Parathyroid adenoma (tissue), 2 donors: Measurements from ENCODE around the gene TTC28.

Source experiments
- H2AFZ ChIP-seq: fragments of 300-600 bp; sonication (generic); one replicate; pipeline ENCODE4 v1.7.0; 2017; ENCODE audit warnings: antibody characterized with exemption, mild to moderate bottlenecking
- H3K27ac ChIP-seq: fragments of 300-600 bp; sonication (generic); one replicate; pipeline ENCODE4 v1.7.0; 2017
- H3K27me3 ChIP-seq: fragments of 300-600 bp; sonication (generic); one replicate; pipeline ENCODE4 v1.7.0; 2017; ENCODE audit warnings: low read length; ENCODE audit not compliant: control insufficient read depth, insufficient read depth
- H3K36me3 ChIP-seq: fragments of 300-600 bp; sonication (generic); one replicate; pipeline ENCODE4 v1.7.0; 2017; ENCODE audit warnings: low read length; ENCODE audit not compliant: control insufficient read depth, insufficient read depth
- H3K4me1 ChIP-seq: fragments of 300-600 bp; sonication (generic); one replicate; pipeline ENCODE4 v1.7.0; 2017; ENCODE audit warnings: control low read depth
- H3K4me2 ChIP-seq: fragments of 300-600 bp; sonication (generic); one replicate; pipeline ENCODE4 v1.7.0; 2017; ENCODE audit warnings: low read length
- H3K4me3 ChIP-seq: fragments of 300-600 bp; sonication (generic); one replicate; pipeline ENCODE4 v1.7.0; 2017; ENCODE audit warnings: low read depth, low read length
- H3K79me2 ChIP-seq: fragments of 300-600 bp; sonication (generic); one replicate; pipeline ENCODE4 v1.7.0; 2017; ENCODE audit warnings: control low read depth
- H3K9ac ChIP-seq: fragments of 300-600 bp; sonication (generic); one replicate; pipeline ENCODE4 v1.7.0; 2017; ENCODE audit warnings: mild to moderate bottlenecking
- H3K9me3 ChIP-seq: fragments of 300-600 bp; sonication (generic); one replicate; pipeline ENCODE4 v1.7.0; 2017; ENCODE audit warnings: low read length; ENCODE audit not compliant: control insufficient read depth
- CTCF ChIP-seq: fragments of 300-600 bp; sonication (generic); IDR thresholded peaks from one replicate; pipeline ENCODE4 v1.7.0; 2017; ENCODE audit warnings: antibody characterized with exemption, mild to moderate bottlenecking
- donor health status: primary hyperparathyroidism.

TTC28 gene

GRCh38 chr22:28017859-28018258 lies 661.8 kb downstream of the TTC28 start:
- TF ChIP-seq CTCF: no peak

GRCh38 chr22:28017558-28017820 lies 662.2 kb downstream of the TTC28 start:
- H3K9me3 ChIP-seq: no peaks in the 10 kb centered on the region
- no peak overlapping the region for H3K4me3 ChIP-seq
- no peak overlapping the region for H3K27ac ChIP-seq
- no peak overlapping the region for H2AFZ ChIP-seq
- no peak for TF ChIP-seq CTCF
- H3K79me2 ChIP-seq: no peaks in the 10 kb centered on the region
- no peaks in the 10 kb centered on the region for H3K4me1 ChIP-seq
- H3K4me2 ChIP-seq: no peak overlapping the region
- no peaks in the 10 kb centered on the region for H3K27me3 ChIP-seq
- no peak overlapping the region for H3K9ac ChIP-seq
- H3K36me3 ChIP-seq: no peaks in the 10 kb centered on the region

More at GRCh38 chr22:28017859-28018258, 661.8 kb downstream of the TTC28 start:
- H3K27me3 ChIP-seq: no peaks in the 10 kb centered on the region
- H3K27ac ChIP-seq: no peak overlapping the region
- no peak overlapping the region for H2AFZ ChIP-seq
- no peaks in the 10 kb centered on the region for H3K79me2 ChIP-seq
- H3K4me3 ChIP-seq: no peak overlapping the region
- H3K9me3 ChIP-seq: no peaks in the 10 kb centered on the region
- H3K36me3 ChIP-seq: no peaks in the 10 kb centered on the region
- H3K4me1 ChIP-seq: no peaks in the 10 kb centered on the region
- no peak overlapping the region for H3K4me2 ChIP-seq
- no peak overlapping the region for H3K9ac ChIP-seq

GRCh38 chr22:28016781-28017557 lies 662.7 kb downstream of the TTC28 start:
- Histone ChIP-seq H3K4me2 (no peak overlapping the region), H3K4me3 (no peak overlapping the region), H3K4me1 (no peaks in the 10 kb centered on the region), H3K9ac (no peak overlapping the region), H2AFZ (no peak overlapping the region), H3K9me3 (no peaks in the 10 kb centered on the region), H3K79me2 (no peaks in the 10 kb centered on the region), H3K36me3 (no peaks in the 10 kb centered on the region), H3K27ac (no peak overlapping the region), H3K27me3 (no peaks in the 10 kb centered on the region)
- TF ChIP-seq CTCF: no peak

- Histone ChIP-seq H3K79me2 (no peaks in the 10 kb centered on the region), H3K4me1 (no peaks in the 10 kb centered on the region), H3K9ac (no peak overlapping the region), H3K27me3 (no peaks in the 10 kb centered on the region), H3K36me3 (no peaks in the 10 kb centered on the region), H3K27ac (no peak overlapping the region), H3K4me2 (no peak overlapping the region), H2AFZ (no peak overlapping the region), H3K4me3 (no peak overlapping the region), H3K9me3 (no peaks in the 10 kb centered on the region)
- TF ChIP-seq CTCF: no peak
Measured at GRCh38 chr22:28015676-28016601, 663.7 kb downstream of the TTC28 start.
